NCI-H1092 (cell line): Measurements from ENCODE around the gene RENBP.

Source experiments
- DNase-seq: peaks from one replicate; lab custom pipeline; 2025; lab: John Stamatoyannopoulos, UW

RENBP gene

DNA sequence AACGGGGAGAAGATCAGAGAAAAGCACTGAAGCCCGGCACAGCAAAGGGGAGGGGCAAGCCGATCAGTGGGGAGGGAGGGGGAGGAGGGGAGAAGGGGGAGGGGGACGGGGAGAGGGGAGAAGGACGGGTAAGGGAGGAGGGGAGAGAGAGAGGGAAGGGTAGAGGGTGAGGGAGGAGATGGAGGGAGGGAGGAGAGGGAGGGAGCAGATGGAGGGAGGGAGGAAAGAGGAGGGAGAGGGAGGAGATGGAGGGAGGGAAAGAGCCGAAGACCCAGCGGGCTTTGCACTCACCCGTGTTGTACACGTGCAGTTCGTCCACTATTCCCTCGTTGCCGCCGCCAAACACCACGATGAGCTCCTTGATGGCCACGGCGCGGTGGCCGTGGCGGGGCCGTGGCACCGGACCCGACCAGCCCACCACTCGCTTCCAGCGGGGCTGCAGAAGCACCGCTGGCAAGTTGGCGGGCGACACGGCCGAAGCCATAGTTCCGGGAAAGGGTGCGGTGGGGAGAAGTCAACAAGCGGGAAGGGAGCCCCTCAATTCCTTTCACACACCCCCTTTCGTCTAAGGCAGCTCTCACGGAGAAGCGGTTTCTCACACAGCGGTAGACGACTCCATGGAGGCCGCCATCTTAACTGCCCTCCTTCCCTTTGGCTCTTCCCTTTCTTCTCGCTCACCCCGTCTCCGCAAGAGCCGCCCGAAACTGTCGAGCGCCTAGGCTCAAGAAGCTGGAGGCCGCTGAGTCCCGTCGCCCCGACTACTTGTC is 26.1 kb upstream of the RENBP start:
- no peak for DNase-seq

DNA sequence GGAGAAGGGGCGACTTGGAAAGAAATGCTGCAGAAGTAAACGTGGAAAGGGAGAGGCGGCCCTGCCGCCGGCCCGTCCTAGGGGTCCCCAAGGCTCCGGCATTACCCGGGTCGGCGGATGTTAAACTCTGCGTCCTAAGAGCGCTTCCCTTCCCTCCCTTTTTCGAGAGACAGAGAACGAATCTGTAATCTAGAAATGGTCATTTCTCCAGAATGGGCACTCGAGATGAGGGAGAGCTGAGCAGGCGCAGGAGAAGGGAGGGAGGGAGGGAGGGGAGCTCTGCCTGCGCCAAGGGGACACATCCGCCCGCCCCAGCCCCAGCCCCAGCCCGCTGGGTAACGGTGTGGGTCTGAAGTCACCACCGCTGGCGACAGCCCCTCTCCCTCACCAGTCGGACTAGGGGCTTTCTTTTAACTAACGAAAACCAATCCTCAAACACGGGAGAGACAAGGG is 25.5 kb upstream of the RENBP start:
- DNase-seq: no peak

DNA sequence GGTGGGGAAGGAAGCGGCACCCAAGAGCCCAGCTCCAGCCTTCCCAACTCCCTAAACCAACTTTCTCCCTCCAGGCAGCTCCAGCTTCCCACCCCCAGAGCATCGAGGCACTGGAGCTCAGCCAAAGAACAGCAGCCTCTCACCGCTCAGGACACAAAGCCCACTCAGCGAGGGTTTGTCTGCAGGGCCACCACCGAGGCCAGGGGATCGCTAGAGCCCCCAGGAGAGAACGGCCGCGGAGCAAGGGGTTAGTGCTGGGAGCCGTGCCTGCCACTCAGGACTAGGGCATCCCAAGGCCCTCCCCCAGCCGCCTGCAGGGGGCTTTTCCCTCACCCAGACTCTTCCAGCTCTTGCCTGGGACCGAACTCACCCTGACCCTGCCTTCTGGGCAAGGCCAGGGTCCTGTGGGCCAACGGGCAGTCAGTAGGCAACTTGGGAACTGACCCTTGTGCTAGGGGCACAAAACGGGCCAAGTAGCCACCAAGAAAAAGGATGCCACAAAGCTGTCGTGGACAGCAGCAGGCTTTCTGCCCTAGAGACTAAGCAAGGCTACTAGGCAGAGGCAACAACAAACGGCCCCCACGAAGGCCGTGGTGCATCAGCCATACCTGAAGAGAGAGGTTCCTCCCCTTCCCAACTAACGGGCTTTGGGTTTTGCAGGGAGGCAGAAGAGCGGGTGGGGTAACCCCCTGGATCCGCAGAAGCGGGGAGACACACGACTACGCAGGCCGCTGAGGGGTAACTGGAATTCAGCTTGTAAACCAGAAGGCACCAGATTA is 24.9 kb upstream of the RENBP start:
- no peak for DNase-seq

DNA sequence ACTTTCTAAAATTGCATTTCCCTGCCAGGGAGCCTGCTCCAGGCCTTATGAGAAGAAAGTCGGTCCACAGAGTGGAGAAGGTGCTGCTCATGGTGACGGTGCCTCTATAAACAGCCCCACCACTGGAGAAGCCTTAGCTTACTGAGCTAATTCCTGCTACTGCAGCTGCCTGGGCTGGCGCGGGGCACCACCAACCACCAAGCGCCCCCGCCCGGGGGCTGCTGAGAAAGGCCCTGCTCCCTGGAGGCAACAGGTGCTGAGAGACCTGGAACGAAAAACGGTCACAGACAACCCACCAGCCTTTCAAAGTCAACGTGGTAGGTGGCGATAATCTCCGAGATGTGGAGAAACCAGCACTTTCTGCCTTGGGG is 24.3 kb upstream of the RENBP start:
- no peak for DNase-seq

DNA sequence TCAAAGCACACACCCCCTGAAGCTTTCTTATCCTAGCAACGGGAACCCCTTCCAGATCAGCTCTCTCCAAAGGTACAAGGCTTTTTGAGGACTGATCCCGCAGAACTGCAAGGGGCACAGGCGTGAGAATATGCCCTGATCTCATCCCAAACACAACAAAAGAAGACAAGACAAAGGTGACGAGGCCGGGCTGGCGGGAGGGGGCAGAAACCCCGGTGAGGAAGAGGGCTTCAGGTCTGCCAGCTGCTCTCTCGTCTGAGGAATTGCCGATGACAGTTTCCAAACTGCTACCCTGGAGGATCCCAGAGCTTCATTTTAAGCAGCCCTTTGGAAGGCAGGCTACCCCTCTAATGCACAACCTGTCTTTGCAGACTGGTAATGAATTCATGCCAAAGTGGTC is 23.8 kb upstream of the RENBP start:
- no peak for DNase-seq

- no peak for DNase-seq
Measured at GRCh38 chrX:153967536-153968224, 23.2 kb upstream of the RENBP start.

GRCh38 chrX:153966841-153967535 is 22.5 kb upstream of the RENBP start:
- no peak for DNase-seq

- DNase-seq: no peak
Measured at GRCh38 chrX:153966283-153966688, 21.8 kb upstream of the RENBP start.

- no peak for DNase-seq
Measured at GRCh38 chrX:153965406-153965805, 21.0 kb upstream of the RENBP start.

- DNase-seq: no peak
Measured at GRCh38 chrX:153964105-153964504, 19.7 kb upstream of the RENBP start.

GRCh38 chrX:153963546-153963945 is 19.1 kb upstream of the RENBP start:
- DNase-seq: no peak

DNA sequence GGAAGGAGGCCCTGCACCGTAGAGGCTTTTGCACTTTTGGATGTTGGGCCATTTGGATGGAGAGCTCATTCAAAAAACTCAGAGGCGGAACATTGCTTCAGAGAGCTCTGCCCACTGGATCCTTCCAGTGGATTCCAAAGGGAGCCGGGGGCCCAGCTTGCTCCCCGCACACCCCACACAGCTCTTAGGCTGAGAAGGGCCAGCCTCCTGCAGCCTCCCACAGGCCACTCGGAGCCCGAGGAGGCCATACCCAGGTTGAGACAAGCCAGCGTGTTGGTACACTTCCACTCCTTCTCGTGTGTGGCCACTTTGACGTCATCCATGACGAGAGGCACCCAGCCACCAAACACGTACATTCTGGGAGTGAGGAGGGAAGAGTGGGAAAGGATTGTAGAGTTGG is 16.8 kb upstream of the RENBP start:
- no peak for DNase-seq

GRCh38 chrX:153960786-153961185 is 16.3 kb upstream of the RENBP start:
- no peak for DNase-seq

DNA sequence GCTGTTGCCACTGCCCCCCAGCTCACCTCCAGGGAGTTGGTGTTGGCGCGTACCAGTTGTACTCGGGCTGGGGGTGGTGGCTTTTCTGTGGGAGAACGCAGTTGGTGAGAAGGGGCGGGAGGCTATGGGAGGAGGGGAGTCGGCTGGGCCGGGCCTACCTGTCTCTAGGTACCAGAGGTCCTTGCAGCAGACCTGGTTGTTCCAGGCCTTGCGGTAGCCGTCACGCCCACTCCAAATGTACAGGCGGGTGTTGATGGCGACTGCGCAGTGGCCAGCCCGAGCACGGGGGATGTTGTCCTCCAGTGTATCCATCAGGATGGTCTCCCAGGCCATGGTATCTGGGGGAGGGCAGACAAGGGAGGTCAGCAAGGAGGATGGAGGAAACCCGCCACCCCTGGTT is 15.6 kb upstream of the RENBP start:
- DNase-seq: no peak

- no peak for DNase-seq
Measured at GRCh38 chrX:153959649-153960048, 15.2 kb upstream of the RENBP start.

- DNase-seq: no peak
Measured at GRCh38 chrX:153958605-153959004, 14.2 kb upstream of the RENBP start.

DNA sequence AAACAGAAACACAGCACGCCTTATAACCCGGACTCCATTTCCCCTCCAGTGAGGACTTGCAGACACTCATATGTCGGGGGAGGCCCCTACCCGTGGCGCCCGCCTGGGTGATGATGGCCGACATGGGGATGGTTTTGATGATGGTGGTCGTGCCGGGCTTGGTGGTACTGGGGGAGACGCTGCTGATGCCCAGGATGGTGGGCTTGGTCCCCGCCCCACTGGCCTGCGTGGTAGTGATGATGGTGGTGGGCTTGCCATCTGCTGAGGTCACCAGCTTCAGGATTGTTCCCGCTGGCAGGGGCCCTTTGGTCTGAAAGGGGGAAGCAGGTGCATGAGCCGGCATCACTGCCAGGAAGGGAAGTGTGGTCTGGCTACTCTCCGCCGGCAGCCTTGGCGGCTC is 12.8 kb upstream of the RENBP start:
- no peak for DNase-seq

DNA sequence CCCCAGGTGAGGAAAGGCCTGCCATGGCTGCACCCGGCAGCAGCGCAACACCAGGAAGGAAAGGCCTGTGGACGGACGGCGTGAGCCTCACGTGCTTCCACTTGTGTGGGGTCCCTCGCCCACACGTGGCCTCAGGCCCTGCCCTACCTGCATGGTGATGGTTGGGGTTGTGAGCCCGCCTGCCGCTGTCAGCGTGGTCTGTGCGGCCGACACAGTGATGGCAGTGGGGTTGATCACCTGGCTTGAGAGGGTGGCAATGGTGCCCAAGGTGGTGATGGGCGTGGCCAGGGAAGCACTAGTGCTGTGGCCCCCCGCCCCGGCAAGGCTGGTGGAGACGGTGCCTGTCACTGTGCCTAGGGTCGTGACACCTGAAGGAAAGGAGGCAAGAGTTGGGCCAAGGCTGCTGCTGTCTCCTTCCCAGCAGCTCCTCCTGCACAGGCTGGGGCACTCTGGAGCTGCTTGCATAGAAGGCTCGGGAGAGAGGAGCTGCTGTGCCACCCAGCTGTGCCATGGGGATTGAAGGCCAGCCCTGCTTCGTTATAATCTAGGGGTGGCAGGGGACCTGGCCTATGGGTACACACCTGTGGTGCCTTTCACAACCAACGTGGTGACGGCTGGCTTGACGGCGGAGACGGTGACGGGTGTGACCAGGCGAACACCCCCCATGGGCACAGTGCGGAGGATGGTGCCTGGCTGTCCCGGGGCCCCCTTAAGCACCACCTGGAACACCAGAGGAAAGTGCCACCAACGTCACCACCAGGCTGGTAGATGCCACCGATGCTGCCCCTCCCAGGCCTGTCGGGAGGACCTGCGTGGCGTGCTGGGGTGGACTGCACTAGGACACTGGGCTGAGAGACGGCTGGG is 11.8 kb upstream of the RENBP start:
- DNase-seq: no peak

DNA sequence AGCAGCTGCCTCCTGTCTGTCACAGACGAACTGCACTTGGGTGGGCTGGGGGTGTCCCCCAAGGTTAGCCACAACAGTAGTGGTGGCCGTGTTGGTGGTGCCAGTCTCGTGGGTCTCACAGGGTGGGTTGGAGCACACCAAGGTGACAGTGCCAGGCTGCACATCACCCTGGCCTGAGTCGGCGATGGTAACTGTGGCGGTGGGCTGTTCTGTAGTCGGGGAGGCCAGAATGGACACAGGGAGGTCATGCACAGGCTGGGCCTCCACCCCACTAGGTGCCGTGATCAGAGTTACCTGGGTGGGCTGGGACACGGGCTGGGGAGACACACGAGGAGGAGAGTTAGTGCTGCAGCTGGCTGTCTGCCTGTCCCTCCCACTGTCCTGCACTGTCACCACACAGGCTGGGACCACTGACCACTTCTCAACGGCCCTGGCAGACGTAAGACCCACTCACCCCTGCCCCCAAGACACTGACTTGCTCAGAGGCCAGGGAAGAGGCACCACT is 10.8 kb upstream of the RENBP start:
- DNase-seq: no peak

DNA sequence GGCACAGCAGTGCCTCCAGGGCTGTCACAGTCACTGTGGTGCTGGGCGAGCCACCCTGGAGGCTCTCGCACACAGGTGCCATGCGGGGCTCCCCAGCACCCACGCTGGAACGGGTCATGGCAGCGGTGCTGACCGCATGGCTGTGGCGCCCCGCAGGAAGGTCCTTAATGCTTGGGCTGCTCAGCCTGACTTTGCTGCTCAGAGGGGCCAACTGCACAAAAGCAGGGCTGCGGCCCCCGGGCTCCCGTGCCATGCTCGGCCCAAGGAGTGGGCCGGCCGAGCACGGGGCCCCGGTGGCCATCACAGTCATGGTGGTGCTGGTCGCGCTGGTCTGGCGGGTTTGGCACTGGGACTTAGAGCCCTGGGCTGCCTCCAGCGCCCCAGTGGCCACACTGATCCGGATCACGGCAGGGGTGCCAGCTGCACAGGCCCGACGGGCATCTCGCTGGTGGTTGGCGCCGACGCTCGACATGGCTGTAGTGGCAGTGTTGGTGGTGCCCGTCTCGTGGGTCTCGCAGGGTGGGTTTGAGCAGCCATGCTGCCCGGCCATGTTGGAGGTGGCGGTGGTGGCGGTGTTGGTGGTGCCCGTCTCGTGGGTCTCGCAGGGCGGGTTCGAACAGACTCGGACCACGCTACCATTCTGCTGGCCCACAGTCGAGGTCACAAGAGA is 10.2 kb upstream of the RENBP start:
- no peak for DNase-seq
